RWPE2 (cell line): ENCODE data around the gene CKAP5.

Experiments used
- ATAC-seq: fragments of 200-7000 bp; cut with Tn5 transposase; 3 replicates; pipeline ENCODE4 v1.9.1; 2021; ENCODE audit warnings: low read depth
- DNase-seq: peaks from one replicate; pipeline ENCODE4 v3.0.0-alpha.2; 2020; ENCODE audit warnings: low spot score
- H3K27ac ChIP-seq: fragments of 450-650 bp; 2 replicates; pipeline ENCODE4 v1.5.1; 2017; ENCODE audit warnings: mild to moderate bottlenecking; ENCODE audit not compliant: poor library complexity, severe bottlenecking
- H3K27me3 ChIP-seq: fragments of 250-450 bp; sonication (Bioruptor Pico); 2 replicates; pipeline ENCODE4 v1.5.1; 2021; ENCODE audit warnings: mild to moderate bottlenecking, moderate library complexity; ENCODE audit not compliant: insufficient read depth, poor library complexity, severe bottlenecking
- H3K36me3 ChIP-seq: fragments of 250-450 bp; sonication (Bioruptor Pico); 2 replicates; pipeline ENCODE4 v1.5.1; 2020; ENCODE audit warnings: low read depth, mild to moderate bottlenecking, moderate library complexity
- H3K4me1 ChIP-seq: fragments of 250-450 bp; sonication (Bioruptor Pico); 2 replicates; pipeline ENCODE4 v1.5.1; 2021; ENCODE audit warnings: mild to moderate bottlenecking, moderate library complexity; ENCODE audit not compliant: insufficient read depth, poor library complexity, severe bottlenecking
- H3K4me3 ChIP-seq: fragments of 250-450 bp; sonication (Bioruptor Pico); 2 replicates; pipeline ENCODE4 v1.5.1; 2021; ENCODE audit warnings: mild to moderate bottlenecking, moderate library complexity; ENCODE audit not compliant: severe bottlenecking
- H3K9me3 ChIP-seq: fragments of 250-450 bp; sonication (Bioruptor Pico); 2 replicates; pipeline ENCODE4 v1.5.1; 2021; ENCODE audit warnings: mild to moderate bottlenecking, moderate library complexity; ENCODE audit not compliant: severe bottlenecking
- CTCF ChIP-seq: fragments of 450-650 bp; IDR thresholded peaks from one replicate; pipeline ENCODE4 v1.5.1; 2017; ENCODE audit warnings: mild to moderate bottlenecking, moderate library complexity; ENCODE audit not compliant: poor library complexity, severe bottlenecking

CKAP5 gene

GRCh38 chr11:46743043-46743442 is 103.0 kb downstream of the CKAP5 start:
- no peaks in the 10 kb centered on the region for H3K9me3 ChIP-seq
- H3K4me3 ChIP-seq: no peak overlapping the region
- ATAC-seq (no peak), DNase-seq (no peak)
- no peaks in the 10 kb centered on the region for H3K27me3 ChIP-seq
- no peak overlapping the region for H3K27ac ChIP-seq
- no peak for TF ChIP-seq CTCF
- H3K4me1 ChIP-seq: no peaks in the 10 kb centered on the region
- peaks cover 70% of the 10 kb centered on the region for H3K36me3 ChIP-seq

- Histone ChIP-seq H3K27ac (no peak overlapping the region), H3K36me3 (peaks cover 58% of the 10 kb centered on the region), H3K4me3 (no peak overlapping the region), H3K4me1 (no peaks in the 10 kb centered on the region), H3K9me3 (no peaks in the 10 kb centered on the region), H3K27me3 (no peaks in the 10 kb centered on the region)
- ATAC-seq (no peak), DNase-seq (no peak)
- no peak for TF ChIP-seq CTCF
These were observed 104.2 kb downstream of the CKAP5 start for GRCh38 chr11:46741600-46742484.

- H3K9me3 ChIP-seq: no peaks in the 10 kb centered on the region
- DNase-seq: no peak
- no peak overlapping the region for H3K4me3 ChIP-seq
- no peak for ATAC-seq
- H3K27ac ChIP-seq: no peak overlapping the region
- H3K4me1 ChIP-seq: no peaks in the 10 kb centered on the region
- no peaks in the 10 kb centered on the region for H3K27me3 ChIP-seq
- no peak for TF ChIP-seq CTCF
- H3K36me3 ChIP-seq: peaks cover 31% of the 10 kb centered on the region
These were observed 107.2 kb downstream of the CKAP5 start for GRCh38 chr11:46738887-46739286.

- H3K9me3 ChIP-seq: no peaks in the 10 kb centered on the region
- H3K27me3 ChIP-seq: no peaks in the 10 kb centered on the region
- no peak overlapping the region for H3K4me3 ChIP-seq
- peaks cover 19% of the 10 kb centered on the region for H3K36me3 ChIP-seq
- DNase-seq (no peak), ATAC-seq (no peak)
- no peak for TF ChIP-seq CTCF
- H3K27ac ChIP-seq: no peak overlapping the region
- no peaks in the 10 kb centered on the region for H3K4me1 ChIP-seq
These were observed 108.4 kb downstream of the CKAP5 start for GRCh38 chr11:46737699-46738098.

- ATAC-seq (no peak), DNase-seq (no peak)
- no peak overlapping the region for H3K4me3 ChIP-seq
- no peak for TF ChIP-seq CTCF
- H3K36me3 ChIP-seq: peaks cover 11% of the 10 kb centered on the region
- H3K27ac ChIP-seq: no peak overlapping the region
- H3K27me3 ChIP-seq: no peaks in the 10 kb centered on the region
- no peaks in the 10 kb centered on the region for H3K4me1 ChIP-seq
- H3K9me3 ChIP-seq: no peaks in the 10 kb centered on the region
These were observed 109.5 kb downstream of the CKAP5 start for GRCh38 chr11:46736615-46737014.
